NK-92 (cell line): Measurements from ENCODE around the gene FBN1.

Experiments
- DNase-seq: peaks from one replicate; lab custom pipeline; 2025; ENCODE audit not compliant: unreplicated experiment; lab: John Stamatoyannopoulos, UW

Gene FBN1

DNA sequence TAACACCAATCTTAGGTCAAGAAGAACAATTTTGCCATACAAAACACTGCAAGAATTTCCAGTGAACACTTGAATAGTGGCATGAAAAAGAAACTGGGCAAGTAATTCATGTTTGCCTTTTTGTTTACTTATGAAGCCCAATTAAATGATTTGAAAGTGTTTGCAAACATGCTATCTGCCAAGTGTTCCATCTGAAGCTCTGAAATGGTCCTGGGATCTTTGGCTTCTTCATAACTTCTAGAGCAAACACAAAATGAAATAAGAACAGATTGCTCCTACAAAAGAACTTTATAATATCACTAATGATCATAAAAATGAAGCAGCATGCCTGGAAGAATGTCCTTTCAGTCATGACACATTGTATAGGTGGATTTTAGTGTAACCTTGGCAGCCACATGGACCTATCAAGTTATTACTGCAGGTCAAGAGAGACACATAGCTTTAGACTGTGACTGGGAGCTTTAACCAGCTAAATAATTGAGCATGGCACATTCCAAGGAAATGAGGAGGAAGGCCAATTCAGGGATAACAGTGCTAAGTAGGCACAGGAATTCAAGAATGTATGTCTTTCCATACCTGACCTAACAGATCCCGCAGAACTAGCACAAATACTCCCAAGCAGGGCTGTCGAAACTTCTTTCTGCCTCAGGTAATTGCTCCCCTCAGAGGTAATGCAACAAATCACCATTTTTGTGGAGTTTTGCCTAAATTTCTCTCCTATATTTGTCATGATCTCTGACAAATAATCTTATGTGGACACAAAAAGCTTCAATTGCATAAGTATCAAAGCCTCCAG, 169.7 kb downstream of the FBN1 start:
- no peak for DNase-seq

DNA sequence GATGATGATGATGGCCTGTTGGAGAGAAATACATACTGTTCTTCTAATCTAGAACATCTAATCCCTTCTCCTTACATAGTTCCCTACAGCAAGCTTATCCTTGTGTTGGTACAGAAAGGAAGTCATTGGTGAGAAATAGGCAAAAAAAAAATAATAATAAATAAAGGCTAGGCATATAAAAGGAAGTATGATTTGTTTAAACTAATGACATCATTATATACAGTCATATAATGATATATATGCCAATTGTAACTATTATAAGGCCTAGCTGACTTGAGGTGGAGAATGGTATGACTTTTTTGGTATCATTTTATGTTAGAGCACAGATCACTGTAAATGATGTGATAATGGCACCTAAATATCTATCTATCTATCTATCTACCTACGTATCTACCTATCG, 171.8 kb downstream of the FBN1 start:
- DNase-seq, result no peak

DNA sequence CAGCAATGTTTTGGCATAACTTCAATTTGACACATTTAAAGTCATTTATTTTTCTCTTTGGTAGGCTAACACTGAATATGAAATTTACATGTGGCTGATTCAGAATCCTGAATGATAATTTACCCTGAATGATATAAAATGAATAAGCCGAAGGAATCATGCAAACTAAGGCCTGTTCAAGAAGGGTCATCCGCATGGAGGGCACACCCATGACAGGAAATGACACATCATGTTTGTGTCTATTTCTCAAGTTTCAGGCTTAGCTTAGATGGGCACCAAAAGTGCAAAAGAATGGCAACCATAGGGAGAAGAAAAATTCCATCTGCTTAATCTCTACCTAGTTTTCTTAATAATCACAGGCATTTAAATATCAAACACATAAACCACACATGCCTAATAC, 172.8 kb downstream of the FBN1 start:
- no peak for DNase-seq

DNA sequence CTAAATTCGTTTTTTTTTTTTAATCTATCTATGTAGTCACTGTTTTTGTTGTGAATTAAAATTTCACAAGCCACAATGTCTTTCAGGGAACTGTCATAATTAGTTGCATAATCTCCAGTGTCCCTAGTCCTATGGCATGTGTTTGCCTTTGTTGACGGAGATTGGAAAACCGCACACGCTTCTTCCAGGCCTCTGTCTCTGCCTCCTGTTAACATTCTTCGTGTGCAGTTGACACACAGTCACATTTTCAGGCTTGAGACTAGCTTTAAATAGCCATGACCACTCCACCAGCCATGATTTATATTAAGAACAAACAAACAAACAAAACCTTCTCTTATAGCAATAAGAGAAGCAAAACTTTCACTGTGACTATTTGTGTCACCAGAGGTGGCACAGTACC, 174.4 kb downstream of the FBN1 start:
- no peak for DNase-seq

DNA sequence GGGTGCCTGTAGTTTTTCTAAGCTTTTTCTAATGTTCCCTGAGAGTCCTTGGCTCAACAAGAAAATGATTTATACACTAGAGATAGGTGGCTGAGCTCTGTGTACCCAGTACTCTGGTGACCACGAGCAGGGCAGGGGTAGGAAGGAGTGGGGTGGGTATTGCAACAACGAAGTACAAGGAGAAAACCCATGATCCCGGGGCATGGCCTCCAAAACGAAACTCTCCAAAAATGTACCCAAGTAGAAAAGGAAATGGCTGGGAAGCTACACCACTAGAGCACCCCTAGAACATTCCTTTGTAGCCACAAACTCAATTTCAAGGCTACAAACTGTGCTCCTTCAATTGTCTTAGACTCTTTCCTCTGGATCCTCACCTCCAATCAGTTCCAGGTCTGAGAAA, 175.4 kb downstream of the FBN1 start:
- DNase-seq, result no peak

DNA sequence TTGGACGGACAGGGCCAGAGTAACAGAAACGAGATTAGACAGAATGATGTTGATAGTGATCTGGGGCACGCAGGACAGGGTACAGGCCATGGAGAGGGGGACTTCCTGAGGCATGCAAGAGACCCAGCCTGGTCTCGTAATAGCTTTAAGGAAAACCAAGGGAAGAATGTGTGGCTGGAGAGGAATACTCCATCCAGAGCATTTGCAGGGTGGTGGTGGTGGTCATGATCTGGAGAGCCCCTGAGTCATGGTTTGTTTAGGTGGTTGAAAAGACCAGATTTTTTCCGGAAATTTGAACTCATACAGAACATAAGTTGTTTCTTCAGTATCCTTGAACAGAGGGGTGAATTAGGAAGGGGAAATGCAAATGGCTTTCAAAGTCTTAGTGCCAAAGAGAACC, 175.8 kb downstream of the FBN1 start:
- no peak for DNase-seq

DNA sequence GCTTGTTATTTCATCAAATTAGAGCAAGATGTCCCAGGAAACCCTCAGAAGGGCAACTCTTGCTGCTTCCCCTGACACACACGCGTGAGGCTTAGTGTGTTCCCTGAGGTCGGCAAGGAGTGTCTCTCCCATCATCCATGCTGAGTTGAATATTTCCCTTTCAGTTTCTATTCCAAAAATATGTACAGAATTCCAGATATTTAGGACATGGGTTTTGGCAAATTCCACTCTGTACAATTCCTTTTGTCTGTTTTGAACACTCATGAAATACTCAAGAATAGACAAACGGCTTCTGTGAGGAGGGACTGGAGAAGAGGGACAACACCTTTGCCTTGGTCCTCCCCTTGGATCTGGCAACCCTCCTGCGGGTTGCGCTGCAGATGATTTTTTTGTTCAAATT, 176.2 kb downstream of the FBN1 start:
- no peak for DNase-seq

DNA sequence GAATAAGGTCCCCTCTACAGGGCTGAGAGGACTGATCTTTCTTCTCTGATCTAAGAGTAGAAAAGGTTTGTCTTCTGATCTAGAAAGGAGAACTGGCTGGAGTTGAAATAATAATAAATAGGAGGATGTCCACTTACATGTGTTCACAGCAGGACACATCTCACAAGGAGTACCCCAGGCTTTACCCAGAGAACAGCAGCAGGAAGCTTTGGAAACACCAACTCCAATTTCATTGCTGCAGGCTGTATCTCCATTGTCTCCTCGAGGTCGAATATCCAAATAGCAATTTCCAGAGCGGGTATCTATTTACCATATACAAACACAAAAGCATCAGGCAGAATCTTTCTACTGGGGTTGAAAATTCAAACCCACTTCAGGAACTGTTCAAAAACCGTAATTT, 177.7 kb downstream of the FBN1 start:
- DNase-seq, result no peak

DNA sequence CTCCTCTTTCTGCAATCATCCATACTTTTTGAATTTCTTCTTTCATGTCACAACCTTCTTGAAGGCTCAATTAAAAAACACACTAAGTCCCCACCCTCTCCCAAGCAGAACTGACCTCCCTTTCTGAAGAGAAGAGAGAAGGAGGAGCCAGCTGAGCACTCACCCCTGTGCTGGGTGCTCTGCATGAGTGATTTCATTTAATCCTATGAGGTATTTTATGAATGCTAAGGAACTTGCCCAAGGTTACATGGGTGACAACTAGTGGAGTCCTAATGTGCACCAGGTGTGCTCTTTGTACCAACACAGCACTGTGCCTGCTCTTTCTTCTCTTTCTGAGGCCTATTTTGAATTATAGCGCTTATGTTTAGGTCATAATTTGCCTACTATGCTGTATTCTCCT, 178.7 kb downstream of the FBN1 start:
- DNase-seq, result no peak

DNA sequence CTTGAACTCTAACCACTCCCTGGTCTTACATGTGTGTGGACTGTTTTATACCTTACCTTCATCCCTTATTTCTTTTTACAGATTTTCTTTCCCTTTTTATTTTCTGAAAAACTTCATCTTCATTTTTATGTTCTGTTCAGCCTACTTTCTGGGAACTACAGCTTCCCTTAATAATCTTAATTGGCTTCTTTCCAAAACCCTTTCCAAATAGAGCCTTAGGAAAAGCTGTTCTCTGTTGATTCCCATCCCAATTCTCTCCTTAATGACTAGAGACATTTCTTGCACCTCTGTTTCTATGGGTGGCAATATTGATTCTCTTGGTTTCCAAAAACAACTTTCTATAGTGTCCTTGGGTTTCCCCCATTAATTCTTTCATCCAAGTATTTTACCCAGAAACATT, 179.4 kb downstream of the FBN1 start:
- no peak for DNase-seq

DNA sequence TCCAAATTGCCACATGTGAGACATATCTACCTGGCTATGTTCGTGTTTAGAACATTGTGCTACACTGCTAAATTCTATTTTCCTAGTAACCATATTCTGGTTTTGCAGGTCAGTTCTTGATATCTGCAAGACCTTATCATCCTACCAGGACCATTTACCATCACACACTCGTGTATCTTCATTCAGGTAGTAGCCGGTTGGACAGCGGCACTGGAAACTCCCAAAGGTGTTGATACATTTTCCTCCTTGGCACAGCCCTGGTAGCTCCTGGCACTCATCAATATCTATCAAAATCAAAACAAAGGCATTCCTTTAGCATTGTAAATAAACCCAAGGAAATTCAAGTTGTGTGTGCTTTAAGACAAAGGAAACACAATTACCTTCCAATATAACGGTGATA, 180.1 kb downstream of the FBN1 start:
- no peak for DNase-seq

DNA sequence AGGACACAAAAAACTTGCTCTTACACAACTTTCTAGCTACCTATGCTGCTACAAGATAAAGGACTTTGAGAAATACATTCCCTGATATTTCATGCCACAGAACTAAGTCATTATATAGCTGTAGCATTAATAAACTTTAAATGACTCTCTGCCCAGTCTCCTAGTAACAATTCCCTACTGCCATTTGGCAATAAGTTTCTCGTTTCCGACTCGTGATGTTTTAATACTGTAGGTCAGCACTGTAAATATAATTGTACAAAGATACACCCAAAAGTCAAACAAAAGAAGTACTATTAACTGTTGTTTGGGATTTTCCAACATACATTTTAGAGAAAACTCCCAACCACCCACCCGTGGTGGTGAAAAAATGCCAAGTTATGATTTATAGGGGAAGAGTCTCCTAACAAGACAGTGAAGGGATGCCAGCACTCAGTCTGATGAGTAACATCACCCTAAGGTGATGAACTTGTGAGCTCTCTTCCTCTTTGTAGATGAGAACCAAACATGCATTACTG, 182.1 kb downstream of the FBN1 start:
- DNase-seq, result no peak

DNA sequence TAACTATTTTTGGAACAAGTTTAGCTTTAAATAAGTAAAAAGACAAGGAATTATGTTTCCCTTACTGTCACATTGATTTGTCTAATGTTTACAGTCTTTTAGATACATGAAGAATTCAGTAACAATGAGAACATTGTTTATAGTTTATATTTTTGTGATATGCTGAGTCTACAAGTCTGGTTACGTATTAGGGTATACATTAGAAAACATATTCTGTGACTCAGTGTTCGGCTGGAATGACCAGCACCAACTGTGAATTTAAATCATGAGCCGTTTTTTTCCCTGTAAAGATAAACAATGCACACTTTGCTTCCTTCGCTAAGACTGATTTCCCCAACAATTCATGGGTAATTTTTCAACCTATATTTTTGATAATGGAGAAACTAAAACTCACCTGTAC, 182.8 kb downstream of the FBN1 start:
- no peak for DNase-seq

DNA sequence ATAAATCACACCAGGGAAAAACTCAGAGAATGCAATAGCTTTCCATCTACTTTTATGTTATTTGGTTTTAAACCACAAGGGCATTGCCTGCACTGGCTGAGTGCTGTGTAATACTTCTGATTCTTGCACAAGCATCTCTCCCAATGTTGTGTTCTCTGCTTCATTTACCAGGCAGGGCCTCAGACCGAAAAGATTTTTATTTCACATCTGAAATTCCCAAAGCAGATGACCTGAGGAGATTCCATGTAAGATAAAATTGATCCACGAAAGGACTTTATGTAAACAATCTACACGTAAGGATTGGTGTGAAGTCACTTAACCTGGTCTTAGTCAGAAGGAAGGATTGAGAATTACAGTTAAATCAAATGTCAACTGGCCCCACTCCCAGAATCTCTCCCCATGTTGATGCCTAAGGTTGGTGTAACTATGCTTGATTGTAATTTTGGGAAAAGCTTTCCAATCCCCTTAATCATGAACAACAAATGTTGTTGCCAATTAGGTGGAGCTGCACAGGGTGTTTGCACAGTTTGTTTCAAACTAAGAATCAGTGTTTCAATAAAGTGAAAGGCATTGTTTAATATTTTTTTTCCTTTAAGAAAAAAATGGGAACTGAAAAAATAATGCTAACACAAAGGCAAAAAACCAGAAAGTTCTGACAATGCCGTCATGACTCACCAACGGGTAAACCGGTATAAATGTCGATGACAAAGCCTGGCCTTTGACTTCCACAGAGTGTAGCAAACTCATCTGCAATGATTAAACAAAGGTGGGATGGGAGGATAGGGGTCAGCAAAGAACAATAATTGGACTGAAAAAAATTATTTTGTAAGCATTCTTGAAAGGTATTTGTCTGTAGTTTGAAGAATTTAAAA, 185.7 kb downstream of the FBN1 start:
- no peak for DNase-seq

DNA sequence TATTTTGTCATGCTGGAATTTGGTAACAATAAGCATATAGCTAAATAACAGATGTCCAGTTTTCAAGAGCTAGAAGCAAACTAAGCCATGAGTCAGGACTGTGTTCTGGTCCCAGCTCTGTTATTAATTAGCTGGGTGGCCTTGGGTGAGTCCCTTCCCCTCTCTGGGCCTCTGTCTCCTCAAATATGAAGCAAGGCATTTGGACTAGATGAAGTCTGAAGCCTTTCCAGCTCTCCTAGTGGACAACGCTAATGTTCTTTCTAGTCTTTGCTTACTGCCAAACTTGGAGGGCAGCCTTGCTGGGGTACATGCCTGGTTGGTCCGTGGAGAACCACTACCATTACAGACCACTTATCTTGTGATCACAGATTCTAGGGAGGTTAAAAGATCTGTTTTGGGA, 186.6 kb downstream of the FBN1 start:
- DNase-seq, result no peak

DNA sequence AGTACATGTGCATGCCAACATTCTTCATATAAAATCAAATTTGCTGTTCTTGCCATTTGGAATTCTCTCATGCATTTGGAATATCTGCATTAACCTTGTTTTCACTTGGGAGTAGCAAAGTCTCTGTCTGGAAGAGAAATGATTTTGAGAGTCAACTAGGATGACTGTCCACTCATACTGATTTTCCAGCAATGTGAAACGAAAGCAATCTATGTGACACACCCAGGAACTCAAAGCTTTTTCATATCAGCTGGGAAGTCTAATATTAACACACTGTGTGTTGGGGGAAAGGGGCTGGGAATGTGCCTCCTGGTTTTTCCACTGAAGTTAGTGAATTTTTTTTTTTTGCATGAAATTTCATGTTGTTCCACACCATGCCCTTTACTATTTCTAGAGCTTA, 189.4 kb downstream of the FBN1 start:
- no peak for DNase-seq

DNA sequence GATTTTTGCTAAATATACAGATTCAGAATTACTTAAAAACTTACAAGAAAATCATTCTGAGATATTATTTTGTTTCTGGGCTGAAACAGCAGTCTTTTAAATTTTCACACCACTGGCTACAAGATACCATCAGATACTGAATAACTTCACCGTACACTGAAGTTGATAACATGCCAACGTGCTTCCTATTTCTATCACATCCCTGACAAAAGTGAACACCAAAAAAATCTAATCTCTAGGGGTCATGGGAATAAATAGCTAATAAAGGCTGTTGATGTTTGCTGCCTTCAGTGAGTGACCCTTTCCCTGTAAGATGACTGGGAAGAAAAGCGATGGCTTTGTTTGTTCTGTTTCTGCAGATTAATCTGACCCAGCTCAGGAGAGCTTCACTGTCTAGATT, 193.8 kb downstream of the FBN1 start:
- DNase-seq, result no peak

DNA sequence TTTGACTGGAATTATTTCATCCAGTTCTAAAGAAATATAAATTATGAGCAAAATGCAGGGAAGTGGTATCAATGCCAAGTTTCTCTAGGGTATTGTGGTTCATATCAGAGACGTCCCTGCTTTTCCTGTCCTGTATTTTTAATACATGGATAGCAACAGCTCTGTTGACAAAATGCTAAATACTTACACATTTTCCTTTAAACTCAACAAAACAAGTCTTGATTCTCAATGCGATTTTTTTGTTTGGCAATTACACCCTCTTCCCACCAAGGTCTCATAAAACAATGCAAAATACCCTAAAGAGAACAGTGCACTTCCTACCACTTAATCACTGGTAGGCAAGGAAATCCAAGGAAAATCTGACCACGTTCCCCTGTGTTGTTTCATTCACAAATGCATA, 194.3 kb downstream of the FBN1 start:
- no peak for DNase-seq

DNA sequence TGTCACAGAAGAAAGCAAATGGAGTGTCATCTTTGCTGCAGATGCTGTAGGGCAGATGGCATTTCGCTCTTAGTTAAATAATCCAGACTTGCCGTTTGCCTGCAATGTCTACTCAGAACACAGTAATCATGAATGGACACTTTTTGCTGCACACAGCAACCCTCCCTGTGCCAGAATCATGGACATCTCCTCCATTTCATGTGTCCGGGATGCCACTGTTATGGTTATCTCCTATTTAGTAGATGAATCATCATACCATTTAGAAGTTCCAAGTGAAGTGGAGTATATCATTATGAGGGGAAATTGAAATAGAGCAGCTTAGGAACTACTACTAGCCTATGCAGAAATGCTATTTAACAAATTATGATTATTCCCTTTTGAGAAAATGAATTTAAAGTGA, 195.8 kb downstream of the FBN1 start:
- no peak for DNase-seq

DNA sequence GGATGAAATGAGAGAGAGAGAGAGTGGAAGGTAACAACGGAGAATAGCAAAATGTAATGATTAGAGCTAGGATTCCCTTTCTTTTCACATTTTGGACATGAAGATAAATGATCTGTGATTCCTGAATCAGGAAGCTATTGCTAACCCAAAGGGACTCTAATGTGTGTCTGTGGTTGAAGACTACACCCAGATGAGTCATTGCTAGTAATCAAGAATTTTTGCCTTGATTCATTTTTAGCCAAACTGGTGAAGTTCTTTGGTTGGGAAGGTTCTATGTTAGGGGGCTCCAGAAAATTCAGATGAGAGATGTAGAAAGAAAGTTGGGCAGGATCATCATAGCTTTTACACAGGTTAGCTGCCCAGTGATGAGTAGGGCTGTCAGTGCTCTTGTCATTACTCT, 197.9 kb downstream of the FBN1 start:
- DNase-seq, result no peak

DNA sequence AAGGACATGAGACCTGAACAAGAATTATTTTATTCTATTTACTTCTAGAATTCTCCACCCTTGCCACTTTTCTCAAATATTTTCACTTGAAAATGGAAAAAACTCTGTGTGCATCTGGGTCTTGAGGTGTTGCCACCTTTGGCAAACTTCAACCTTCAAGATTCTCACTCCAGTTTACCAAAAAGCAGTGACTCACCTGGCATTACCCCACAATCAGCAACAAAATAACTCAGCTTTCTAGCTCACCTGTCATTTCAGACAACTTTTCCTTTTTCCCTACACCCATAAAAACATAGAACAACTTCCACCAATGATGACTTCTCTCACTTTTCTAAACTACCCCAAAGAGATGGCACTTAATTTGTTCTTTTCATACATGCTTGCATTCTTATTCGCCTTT, 198.5 kb downstream of the FBN1 start:
- no peak for DNase-seq

DNA sequence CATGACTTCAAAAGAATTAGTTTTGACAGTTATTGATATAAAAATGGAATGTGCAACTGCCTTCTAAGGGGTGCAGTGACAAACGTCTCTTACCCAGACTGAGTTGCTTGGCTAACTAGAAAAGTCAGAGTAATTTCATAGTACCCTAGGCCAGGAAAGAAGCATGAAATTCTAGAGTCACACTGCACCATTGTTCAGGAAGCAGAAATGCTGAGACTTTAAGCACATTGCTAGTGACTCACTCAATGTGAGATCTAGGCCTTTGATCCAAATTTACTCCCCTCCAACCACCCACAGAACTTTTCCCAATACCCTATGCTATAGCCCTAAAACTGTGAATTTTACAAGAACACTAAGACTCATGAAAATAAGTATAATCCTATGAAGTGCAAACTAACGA, 203.5 kb downstream of the FBN1 start:
- no peak for DNase-seq
